GM18498 (cell line): ENCODE results near the gene LMX1B.

Source experiments
- ATAC-seq: cut with Tn5 transposase; IDR thresholded peaks from one replicate; pipeline ENCODE4 v1.9.1; 2021; ENCODE audit warnings: mild to moderate bottlenecking, moderate library complexity; ENCODE audit not compliant: unreplicated experiment

Gene LMX1B

GRCh38 chr9:126674365-126675146, 60.8 kb downstream of the LMX1B start:
- ATAC-seq, result no peak

GRCh38 chr9:126675147-126675467, 61.4 kb downstream of the LMX1B start:
- no peak for ATAC-seq

- no peak for ATAC-seq
Observed at GRCh38 chr9:126676102-126676684, 62.5 kb downstream of the LMX1B start.

- ATAC-seq, result no peak
Observed at GRCh38 chr9:126676685-126677143, 63.0 kb downstream of the LMX1B start.

GRCh38 chr9:126677188-126678084, 63.7 kb downstream of the LMX1B start:
- no peak for ATAC-seq

- ATAC-seq, result no peak
Observed at GRCh38 chr9:126678989-126679388, 65.3 kb downstream of the LMX1B start.

- no peak for ATAC-seq
Observed at GRCh38 chr9:126681336-126681735, 67.6 kb downstream of the LMX1B start.

- no peak for ATAC-seq
Observed at GRCh38 chr9:126682113-126682810, 68.5 kb downstream of the LMX1B start.

- no peak for ATAC-seq
Observed at GRCh38 chr9:126682928-126683697, 69.4 kb downstream of the LMX1B start.

- no peak for ATAC-seq
Observed at GRCh38 chr9:126683698-126684044, 69.9 kb downstream of the LMX1B start.

GRCh38 chr9:126684345-126684744, 70.6 kb downstream of the LMX1B start:
- no peak for ATAC-seq

- no peak for ATAC-seq
Observed at GRCh38 chr9:126684965-126685465, 71.3 kb downstream of the LMX1B start.

- ATAC-seq, result no peak
Observed at GRCh38 chr9:126687930-126688461, 74.3 kb downstream of the LMX1B start.

- ATAC-seq, result no peak
Observed at GRCh38 chr9:126688617-126689016, 74.9 kb downstream of the LMX1B start.

- ATAC-seq, result no peak
Observed at GRCh38 chr9:126689027-126689825, 75.5 kb downstream of the LMX1B start.

- no peak for ATAC-seq
Observed at GRCh38 chr9:126690431-126691051, 76.8 kb downstream of the LMX1B start.

- ATAC-seq, result no peak
Observed at GRCh38 chr9:126692041-126692758, 78.5 kb downstream of the LMX1B start.
